HepG2 (cell line): ENCODE measurements around the gene ARX. TPM values are rescaled to one million over a fixed set of nuclear protein-coding genes. Genes with fewer than 3 reads are reported as not detected.

Source experiments
- CBX2 ChIP-seq, 2 experiments: fragments of 200-600 bp in 1 of 2; sonication (generic); formaldehyde crosslinking in 1 of 2; IDR thresholded peaks; 2 replicates each; pipeline versions ENCODE4 v1.7.0 to v1.8.1; 2018 to 2022; ENCODE audit warnings: low read depth in 2 of 2, low read length in 1 of 2, mild to moderate bottlenecking in 1 of 2, missing genetic modification reagents in 1 of 2
- HCFC1 ChIP-seq: fragments of 150-350 bp; IDR thresholded peaks from 2 replicates; pipeline ENCODE4 v1.6.1; 2014; ENCODE audit warnings: low read depth, low read length
- HNRNPL ChIP-seq: fragments of 200-400 bp; formaldehyde crosslinking; IDR thresholded peaks from 2 replicates; pipeline ENCODE4 v1.6.1; 2017; ENCODE audit warnings: mild to moderate bottlenecking, low read depth, low read length
- KDM3A ChIP-seq: IDR thresholded peaks from 2 replicates; pipeline ENCODE4 v1.6.1; 2018; ENCODE audit warnings: low read depth, missing compliant biosample characterization
- SMYD3 ChIP-seq: sonication (generic); formaldehyde crosslinking; IDR thresholded peaks from 2 replicates; pipeline ENCODE4 v1.8.1; 2023; ENCODE audit warnings: mild to moderate bottlenecking, missing genetic modification reagents
- ZHX1 ChIP-seq: sonication (generic); formaldehyde crosslinking; IDR thresholded peaks from 2 replicates; pipeline ENCODE4 v1.8.1; 2022; ENCODE audit warnings: low read depth, mild to moderate bottlenecking, missing genetic modification reagents
- ZNF121 ChIP-seq: sonication (generic); formaldehyde crosslinking; IDR thresholded peaks from 2 replicates; pipeline ENCODE4 v1.5.0; 2020; ENCODE audit warnings: mild to moderate bottlenecking, missing genetic modification reagents
- ZNF124 ChIP-seq: sonication (generic); formaldehyde crosslinking; IDR thresholded peaks from 2 replicates; pipeline ENCODE4 v1.4.0; 2020; ENCODE audit warnings: missing genetic modification reagents
- ZNF362 ChIP-seq: sonication (generic); formaldehyde crosslinking; IDR thresholded peaks from 2 replicates; pipeline ENCODE4 v1.4.0; 2020; ENCODE audit warnings: missing genetic modification reagents, mild to moderate bottlenecking, borderline replicate concordance
- ZNF569 ChIP-seq: sonication (generic); formaldehyde crosslinking; IDR thresholded peaks from 2 replicates; pipeline ENCODE4 v1.5.0; 2020; ENCODE audit warnings: mild to moderate bottlenecking, missing genetic modification reagents, moderate library complexity, borderline replicate concordance
- ZNF687 ChIP-seq: sonication (generic); formaldehyde crosslinking; IDR thresholded peaks from 2 replicates; pipeline ENCODE4 v1.5.1; 2020; ENCODE audit warnings: mild to moderate bottlenecking, missing genetic modification reagents, moderate library complexity
- ZNF7 ChIP-seq: IDR thresholded peaks from 2 replicates; pipeline ENCODE4 v1.6.1; 2016; ENCODE audit warnings: missing biosample characterization, missing genetic modification reagents
- ZNF747 ChIP-seq: sonication (generic); formaldehyde crosslinking; IDR thresholded peaks from 2 replicates; pipeline ENCODE4 v1.8.1; 2023; ENCODE audit warnings: missing genetic modification reagents, mild to moderate bottlenecking, borderline replicate concordance
- polyA plus RNA-seq, 8 experiments: library from polyadenylated mRNA; depleted of rRNA in 3 of 8; stranded (reverse) in 7 of 8; unstranded in 1 of 8; fragments of >200 nt; fragmentation: Illumina TruSeq in 4 of 8; extraction: Trizol in 4 of 8; gene quantifications; 2 replicates each; pipeline versions ENCODE4 v1.2.1 to v1.2.3, GENCODE V29; 2011 to 2016; ENCODE audit warnings: low read depth in 4 of 8, missing spikeins in 1 of 8, mixed read lengths in 1 of 8; ENCODE audit not compliant: insufficient read depth in 1 of 8
- total RNA-seq, 5 experiments: library from RNA; depleted of rRNA; stranded (reverse); fragments of >200 nt; fragmentation: Illumina TruSeq; extraction: Trizol; gene quantifications; 2 replicates each; pipeline ENCODE4 v1.2.3, GENCODE V29; 2016; ENCODE audit warnings: low read depth in 1 of 5

ARX gene
- total and polyA plus RNA-seq, 2 of the 13 experiments (the other 11 are each of a cell fraction or from before 2014, with no cell fraction given): not detected

- TF ChIP-seq ZNF687 (CRISPR knock-in tag): peak; percentile 77
- TF ChIP-seq ZNF121 (CRISPR knock-in tag): no peak
- no peak for TF ChIP-seq ZNF362
- no peak for TF ChIP-seq ZNF569 (CRISPR knock-in tag)
- no peak for TF ChIP-seq KDM3A (CRISPR knock-in tag)
- TF ChIP-seq ZNF7 (CRISPR knock-in tag): no peak
- TF ChIP-seq ZNF747 (CRISPR knock-in tag): no peak
- no peak for TF ChIP-seq HCFC1
- TF ChIP-seq ZNF124 (CRISPR knock-in tag): no peak
- no peak for TF ChIP-seq ZHX1 (CRISPR knock-in tag)
- no peak for TF ChIP-seq CBX2 (IDR thresholded peaks at IDR 0.05; ENCODE audit: low read depth, low read length)
- no peak for TF ChIP-seq CBX2 (CRISPR knock-in tag; IDR thresholded peaks at IDR 0.05; ENCODE audit: low read depth)
- TF ChIP-seq SMYD3 (CRISPR knock-in tag): no peak
- TF ChIP-seq HNRNPL: no peak
Measured at GRCh38 chrX:25015486-25016360, at the start of gene ARX (continued).
